IPS-18a (cell line): ENCODE results near the gene SPTBN4.

Experiments used
- H3K27ac ChIP-seq: one replicate; pipeline ENCODE4 v1.5.1; 2013; ENCODE audit warnings: low read length
- H3K27me3 ChIP-seq: one replicate; pipeline ENCODE4 v1.6.1; 2013; ENCODE audit warnings: mild to moderate bottlenecking, low read length; ENCODE audit not compliant: control insufficient read depth, insufficient read depth
- H3K36me3 ChIP-seq: one replicate; pipeline ENCODE4 v1.6.1; 2013; ENCODE audit warnings: low read depth, low read length; ENCODE audit not compliant: control insufficient read depth
- H3K4me1 ChIP-seq: one replicate; pipeline ENCODE4 v1.6.1; 2013; ENCODE audit warnings: low read depth, low read length; ENCODE audit not compliant: control insufficient read depth
- H3K4me3 ChIP-seq: one replicate; pipeline ENCODE4 v1.5.1; 2013; ENCODE audit warnings: low read length
- H3K9ac ChIP-seq: one replicate; pipeline ENCODE4 v1.6.1; 2013; ENCODE audit warnings: mild to moderate bottlenecking, low read length, moderate library complexity
- H3K9me3 ChIP-seq: one replicate; pipeline ENCODE4 v1.6.1; 2013; ENCODE audit warnings: low read depth, low read length; ENCODE audit not compliant: control insufficient read depth

The SPTBN4 gene

DNA sequence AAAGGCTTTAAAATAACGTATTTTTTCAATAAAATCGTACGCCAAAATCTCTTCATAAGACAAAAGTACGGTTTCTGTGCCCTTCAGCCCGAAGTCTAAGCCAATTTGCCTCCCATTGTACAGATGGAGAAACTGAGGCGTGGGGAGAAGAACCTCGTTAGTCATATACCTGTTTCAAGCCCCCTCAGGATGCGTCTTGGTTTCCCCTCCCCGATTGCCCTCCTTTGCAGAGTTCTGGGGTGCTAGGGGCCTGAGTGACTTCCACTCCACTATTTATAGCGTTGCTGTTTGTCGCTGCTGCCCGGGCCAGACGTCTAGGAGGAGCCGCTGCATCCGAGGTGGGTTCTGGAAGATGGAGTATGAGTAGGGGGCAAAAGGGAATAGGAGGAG is 132.1 kb downstream of the SPTBN4 start:
- Histone ChIP-seq H3K27ac (no peak overlapping the region), H3K4me3 (no peak overlapping the region), H3K9me3 (no peaks in the 10 kb centered on the region), H3K9ac (no peak overlapping the region), H3K27me3 (peaks cover 61% of the 10 kb centered on the region), H3K4me1 (peaks cover 14% of the 10 kb centered on the region), H3K36me3 (no peaks in the 10 kb centered on the region)

DNA sequence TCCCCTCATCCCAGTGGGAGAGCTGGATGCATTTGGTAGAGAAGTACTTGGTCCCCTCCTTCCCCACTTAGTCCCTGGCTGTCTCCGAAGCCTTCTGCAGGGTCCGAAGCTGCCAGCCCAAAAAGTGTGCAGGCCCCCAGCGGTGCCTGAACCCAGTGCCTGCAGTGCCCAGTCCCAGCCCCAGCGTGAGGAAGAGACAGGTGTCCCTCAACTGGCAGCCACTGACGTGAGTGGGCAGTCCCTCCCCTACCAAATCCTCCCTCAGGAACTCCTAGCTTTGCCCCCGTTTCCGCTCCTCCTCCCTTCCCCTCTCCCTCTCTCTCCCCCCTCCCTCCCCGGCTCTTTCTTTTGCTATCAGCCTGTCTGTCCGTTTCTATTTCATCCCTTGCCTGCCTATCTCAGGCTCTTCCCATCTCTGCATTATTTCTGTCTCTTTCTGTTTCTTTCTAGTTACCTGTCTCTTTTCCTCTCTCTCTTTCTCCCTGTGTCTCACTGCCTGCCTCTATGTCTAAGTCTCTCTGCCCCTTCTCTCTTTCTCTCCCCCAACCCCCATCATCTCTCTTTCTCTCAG is 132.6 kb downstream of the SPTBN4 start:
- Histone ChIP-seq H3K27me3 (peaks cover 63% of the 10 kb centered on the region), H3K9me3 (no peaks in the 10 kb centered on the region), H3K4me3 (peak overlapping the region; percentile 31), H3K9ac (no peak overlapping the region), H3K36me3 (no peaks in the 10 kb centered on the region), H3K27ac (no peak overlapping the region), H3K4me1 (peaks cover 14% of the 10 kb centered on the region)

DNA sequence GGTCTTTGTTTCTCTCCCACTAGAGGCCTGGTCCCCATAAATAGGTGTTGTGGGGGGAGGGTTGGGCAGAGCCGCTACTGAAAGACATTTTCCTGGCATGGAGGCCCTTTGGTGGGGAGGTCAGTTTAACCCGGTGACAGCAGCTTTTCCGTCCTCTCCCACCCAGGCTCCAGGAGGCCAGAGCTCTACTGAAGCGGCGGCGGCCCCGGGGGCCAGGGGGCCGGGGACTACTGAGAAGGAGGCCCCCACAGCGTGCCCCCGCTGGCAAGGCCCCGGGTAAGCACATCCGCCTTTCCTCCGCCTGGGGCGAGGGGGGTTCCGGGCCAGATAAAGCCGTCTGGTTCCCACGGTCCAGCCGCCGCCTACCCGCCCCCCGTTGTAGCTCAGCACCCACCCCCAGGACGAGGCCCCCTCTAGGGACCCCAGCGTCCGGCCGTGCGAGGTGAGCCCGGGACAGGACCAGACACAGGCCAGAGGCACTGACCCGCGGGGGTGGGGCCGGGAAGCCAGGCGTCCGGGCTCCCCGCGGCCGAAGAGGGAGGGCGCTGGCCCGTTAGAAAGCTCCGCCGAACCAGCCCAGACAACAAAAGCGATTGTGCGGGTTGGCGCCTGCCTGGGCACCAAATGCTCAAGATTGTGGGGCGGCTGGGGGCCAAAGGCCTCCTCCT is 133.2 kb downstream of the SPTBN4 start:
- peaks cover 14% of the 10 kb centered on the region for H3K4me1 ChIP-seq
- H3K9me3 ChIP-seq = no peaks in the 10 kb centered on the region
- no peak overlapping the region for H3K9ac ChIP-seq
- H3K27ac ChIP-seq = no peak overlapping the region
- H3K36me3 ChIP-seq = no peaks in the 10 kb centered on the region
- H3K4me3 ChIP-seq = peak overlapping the region; percentile 31
- H3K27me3 ChIP-seq = peaks cover 69% of the 10 kb centered on the region

DNA sequence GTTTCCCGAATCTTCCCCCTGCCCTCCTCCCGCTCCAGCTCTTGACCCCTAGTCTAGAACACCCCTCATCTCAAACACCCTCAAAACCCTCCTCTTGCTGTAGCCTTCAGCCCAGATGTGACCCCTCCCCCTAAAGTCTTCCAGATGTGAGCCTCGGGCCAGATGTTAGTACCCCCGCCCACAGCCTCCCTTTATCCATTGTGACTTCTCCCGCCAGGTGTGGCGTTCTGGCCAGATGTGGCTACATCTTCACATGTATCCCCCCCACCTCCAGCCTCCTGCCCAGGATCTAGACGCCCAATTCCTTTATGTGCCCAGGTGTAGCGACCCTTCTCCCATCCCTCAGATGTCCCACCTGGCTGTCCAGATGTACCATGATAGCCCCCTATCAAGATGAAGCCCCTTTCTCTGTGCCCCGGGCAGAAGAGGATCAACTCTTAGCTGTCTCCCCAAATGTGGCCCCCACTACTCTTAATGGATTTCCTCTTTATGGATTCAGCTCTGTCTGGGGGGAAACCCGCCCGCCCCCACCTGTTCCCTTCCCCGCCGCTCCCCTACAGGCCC is 133.9 kb downstream of the SPTBN4 start:
- peaks cover 72% of the 10 kb centered on the region for H3K27me3 ChIP-seq
- H3K36me3 ChIP-seq = no peaks in the 10 kb centered on the region
- H3K4me1 ChIP-seq = peaks cover 14% of the 10 kb centered on the region
- no peak overlapping the region for H3K9ac ChIP-seq
- no peak overlapping the region for H3K4me3 ChIP-seq
- H3K27ac ChIP-seq = no peak overlapping the region
- H3K9me3 ChIP-seq = no peaks in the 10 kb centered on the region

DNA sequence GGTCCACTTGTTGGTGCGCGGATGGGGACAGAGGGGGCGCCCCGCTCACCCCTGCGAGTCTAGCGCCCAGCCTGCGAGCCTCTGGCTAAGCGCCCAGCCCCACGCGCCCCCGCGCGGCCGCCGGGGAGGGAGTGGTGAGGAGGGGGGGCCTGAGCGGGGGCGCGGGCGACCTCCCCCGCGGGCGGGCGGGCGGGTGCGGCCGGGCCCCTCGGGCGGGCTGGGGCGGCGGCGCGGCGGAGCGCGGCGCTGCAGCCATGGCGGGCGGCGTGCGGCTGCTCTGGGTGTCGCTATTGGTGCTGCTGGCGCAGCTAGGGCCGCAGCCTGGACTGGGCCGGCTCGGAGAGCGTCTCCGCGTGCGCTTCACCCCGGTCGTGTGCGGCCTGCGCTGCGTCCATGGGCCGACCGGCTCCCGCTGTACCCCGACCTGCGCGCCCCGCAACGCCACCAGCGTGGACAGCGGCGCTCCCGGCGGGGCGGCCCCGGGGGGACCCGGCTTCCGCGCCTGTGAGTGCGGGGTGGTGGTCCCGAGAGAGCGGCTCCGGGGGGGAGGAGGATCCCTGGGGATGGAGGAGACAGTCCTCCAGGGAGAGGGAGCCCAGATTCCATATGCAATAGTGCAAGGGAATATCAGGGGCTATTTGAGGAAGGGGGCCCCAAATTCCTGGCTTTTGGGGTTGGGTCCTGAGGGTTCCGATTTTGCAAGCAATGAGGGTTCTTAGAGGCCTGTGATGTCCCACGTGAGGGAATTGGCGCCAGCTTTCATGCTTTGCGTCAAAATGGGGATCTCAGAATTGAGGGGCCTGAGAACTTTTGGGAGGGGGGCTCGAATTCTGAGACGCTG is 134.6 kb downstream of the SPTBN4 start, which contains the start of gene LTBP4:
TSS of gene LTBP4 (plus strand) at position 236 of the 841 bp plus-strand sequence. CDS start at position 255, 19 bp downstream.
- Histone ChIP-seq H3K27me3 (peaks cover 70% of the 10 kb centered on the region), H3K4me1 (peaks cover 17% of the 10 kb centered on the region), H3K36me3 (no peaks in the 10 kb centered on the region), H3K4me3 (peak within 1 kb of the TSS; percentile 39), H3K9ac (no peak within 1 kb of the TSS), H3K9me3 (no peaks in the 10 kb centered on the region), H3K27ac (no peak within 1 kb of the TSS)

DNA sequence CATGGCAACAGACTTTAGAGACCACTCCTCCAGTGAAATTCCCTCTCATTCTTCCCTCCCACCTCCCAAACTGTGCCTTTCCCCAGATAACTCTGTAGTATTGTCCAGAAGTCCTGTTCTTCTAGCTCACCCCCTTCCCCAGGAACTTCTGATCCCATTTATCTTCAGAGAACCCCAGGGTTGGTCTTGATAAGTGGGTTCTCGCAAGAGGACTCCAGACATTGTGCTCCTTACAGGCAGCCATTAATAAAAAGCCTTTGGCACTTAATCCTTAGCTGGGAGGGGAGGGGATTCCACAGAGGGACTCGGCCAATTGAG is 136.2 kb downstream of the SPTBN4 start:
- H3K4me1 ChIP-seq = peaks cover 12% of the 10 kb centered on the region
- H3K27me3 ChIP-seq = peaks cover 74% of the 10 kb centered on the region
- H3K27ac ChIP-seq = no peak overlapping the region
- peak overlapping the region; percentile 48 for H3K4me3 ChIP-seq
- no peaks in the 10 kb centered on the region for H3K36me3 ChIP-seq
- no peaks in the 10 kb centered on the region for H3K9me3 ChIP-seq
- no peak overlapping the region for H3K9ac ChIP-seq

DNA sequence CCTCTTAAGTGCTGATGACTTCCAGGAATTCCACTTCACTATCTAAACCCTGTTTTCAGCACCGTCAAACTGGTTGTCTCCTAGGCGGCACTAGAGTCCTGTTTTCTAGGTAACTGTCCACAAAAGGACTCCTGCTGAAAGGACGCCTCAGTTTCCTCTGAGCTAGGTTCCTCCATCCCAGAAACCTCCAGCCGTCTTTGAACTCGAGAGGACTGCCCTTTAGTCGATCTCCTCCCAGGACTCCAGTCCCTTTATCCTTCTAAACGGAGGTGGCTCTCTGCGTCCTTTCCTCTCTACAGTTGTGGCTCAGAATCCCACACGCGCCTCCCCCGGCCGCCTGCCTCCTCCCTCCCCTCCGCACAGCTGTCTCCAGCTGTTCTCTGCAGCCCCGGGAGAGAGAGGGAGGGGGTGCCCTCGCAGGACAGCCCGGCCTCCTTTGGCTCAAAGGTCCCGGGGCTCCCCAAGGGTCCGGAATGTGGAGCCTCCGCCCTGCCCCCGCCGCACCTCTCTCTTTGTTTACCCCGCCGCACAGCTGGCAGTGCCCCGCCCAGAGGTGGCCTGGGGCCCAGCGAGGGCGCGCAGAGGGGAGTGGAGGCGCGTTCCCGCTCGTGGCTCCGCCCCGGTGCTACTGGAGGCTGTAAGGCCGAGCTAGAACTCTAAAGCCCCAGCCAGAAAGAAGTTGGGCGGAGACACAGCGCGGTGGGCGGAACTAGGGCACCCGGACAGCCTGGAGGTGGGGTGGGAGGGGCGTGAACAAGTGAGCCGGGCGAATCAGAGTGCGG is 136.8 kb downstream of the SPTBN4 start:
- Histone ChIP-seq H3K27ac (no peak overlapping the region), H3K9me3 (no peaks in the 10 kb centered on the region), H3K36me3 (no peaks in the 10 kb centered on the region), H3K9ac (no peak overlapping the region), H3K27me3 (peaks cover 80% of the 10 kb centered on the region), H3K4me3 (peak overlapping the region; percentile 48), H3K4me1 (peaks cover 12% of the 10 kb centered on the region)

DNA sequence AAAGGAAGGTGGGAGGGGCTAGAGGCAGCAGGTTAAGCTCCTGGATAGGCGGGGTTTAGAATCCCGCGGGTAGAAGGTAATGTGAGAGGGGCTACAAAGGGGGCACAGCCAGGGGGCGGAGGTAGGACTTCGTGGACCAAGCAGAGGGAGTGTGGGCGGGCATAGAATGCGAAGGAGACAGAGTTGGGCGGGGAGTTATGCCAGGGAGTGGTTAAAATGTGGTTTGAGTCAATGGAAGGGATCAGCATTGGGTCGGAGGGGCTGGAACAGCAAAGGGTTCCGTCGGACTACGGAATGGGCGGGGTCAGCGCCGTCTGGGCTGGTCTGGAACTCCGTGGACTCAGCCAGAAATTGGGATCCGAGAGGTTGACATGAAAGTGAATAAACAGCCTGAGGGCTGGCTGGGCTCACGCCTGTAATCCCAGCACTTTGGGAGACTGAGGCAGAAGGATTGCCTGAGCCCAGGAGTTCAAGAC is 137.4 kb downstream of the SPTBN4 start:
- Histone ChIP-seq H3K36me3 (no peaks in the 10 kb centered on the region), H3K9me3 (no peaks in the 10 kb centered on the region), H3K4me3 (no peak overlapping the region), H3K9ac (no peak overlapping the region), H3K27ac (no peak overlapping the region), H3K4me1 (peaks cover 12% of the 10 kb centered on the region), H3K27me3 (peaks cover 80% of the 10 kb centered on the region)

DNA sequence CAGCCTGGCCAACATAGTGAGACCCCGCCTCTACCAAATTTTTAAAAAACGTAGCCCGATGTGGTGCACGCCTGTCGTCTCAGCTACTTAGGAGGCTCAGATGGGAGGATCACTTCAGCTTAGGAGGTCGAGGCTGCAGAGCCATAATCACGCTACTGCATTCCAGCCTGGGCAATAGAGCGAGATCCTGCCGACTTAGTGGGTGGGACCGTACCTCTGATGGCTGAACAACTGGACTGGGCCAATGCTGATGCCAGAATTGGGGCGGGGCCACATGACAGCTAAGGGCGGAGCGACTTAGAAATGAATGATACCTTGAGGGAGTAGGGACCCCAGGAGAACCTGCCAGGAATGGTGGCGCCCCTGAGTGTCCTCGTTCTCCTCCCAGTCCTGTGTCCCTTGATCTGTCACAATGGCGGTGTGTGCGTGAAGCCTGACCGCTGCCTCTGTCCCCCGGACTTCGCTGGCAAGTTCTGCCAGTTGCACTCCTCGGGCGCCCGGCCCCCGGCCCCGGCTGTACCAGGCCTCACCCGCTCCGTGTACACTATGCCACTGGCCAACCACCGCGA is 137.9 kb downstream of the SPTBN4 start:
- H3K27ac ChIP-seq = no peak overlapping the region
- no peaks in the 10 kb centered on the region for H3K36me3 ChIP-seq
- peak overlapping the region; percentile 60 for H3K4me3 ChIP-seq
- peaks cover 80% of the 10 kb centered on the region for H3K27me3 ChIP-seq
- H3K9me3 ChIP-seq = no peaks in the 10 kb centered on the region
- peaks cover 12% of the 10 kb centered on the region for H3K4me1 ChIP-seq
- no peak overlapping the region for H3K9ac ChIP-seq

DNA sequence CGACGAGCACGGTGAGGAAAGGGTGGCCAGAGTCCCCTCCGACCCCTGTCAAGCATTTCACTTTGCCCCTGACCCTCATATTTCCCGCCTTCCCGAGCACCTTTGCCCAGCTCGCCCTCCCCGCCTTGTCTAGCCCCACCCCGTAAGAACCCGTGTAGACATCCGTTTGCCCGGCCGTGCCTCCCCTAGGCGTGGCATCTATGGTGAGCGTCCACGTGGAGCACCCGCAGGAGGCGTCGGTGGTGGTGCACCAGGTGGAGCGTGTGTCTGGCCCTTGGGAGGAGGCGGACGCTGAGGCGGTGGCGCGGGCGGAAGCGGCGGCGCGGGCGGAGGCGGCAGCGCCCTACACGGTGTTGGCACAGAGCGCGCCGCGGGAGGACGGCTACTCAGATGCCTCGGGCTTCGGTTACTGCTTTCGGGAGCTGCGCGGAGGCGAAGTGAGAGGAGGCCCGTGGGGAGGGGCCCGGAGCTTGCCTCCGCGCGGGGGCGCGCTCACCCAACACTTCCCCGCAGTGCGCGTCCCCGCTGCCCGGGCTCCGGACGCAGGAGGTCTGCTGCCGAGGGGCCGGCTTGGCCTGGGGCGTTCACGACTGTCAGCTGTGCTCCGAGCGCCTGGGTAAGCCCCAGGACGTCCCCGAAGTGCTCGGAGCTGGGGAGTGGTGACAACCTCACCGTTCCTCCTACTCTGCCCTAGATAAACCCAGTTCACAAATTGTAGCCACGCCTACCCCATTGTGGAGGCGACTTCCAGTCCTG is 138.6 kb downstream of the SPTBN4 start:
- Histone ChIP-seq H3K9me3 (no peaks in the 10 kb centered on the region), H3K9ac (no peak overlapping the region), H3K4me1 (peaks cover 15% of the 10 kb centered on the region), H3K27ac (no peak overlapping the region), H3K36me3 (no peaks in the 10 kb centered on the region), H3K4me3 (peak overlapping the region; percentile 60), H3K27me3 (peaks cover 78% of the 10 kb centered on the region)
